Kidney (tissue), 14 donors: ENCODE results near the gene PNPLA5. TPM values are rescaled to one million over a fixed set of nuclear protein-coding genes. Genes with fewer than 3 reads are reported as not detected.

Source experiments
- DNase-seq, 5 donors: peaks; one replicate each; pipeline ENCODE4 v3.0.0-alpha.2; 2013 to 2020
- FAIRE-seq: peaks from 2 replicates; lab custom pipeline; 2012; peaks lifted over from hg19 to GRCh38; lab: Jason Lieb, UNC
- H3K27ac ChIP-seq, 2 donors: one replicate each; pipeline ENCODE4 v1.7.0; 2013; ENCODE audit warnings: low read depth in 2 of 2, low read length in 2 of 2, inconsistent platforms in 1 of 2
- H3K27me3 ChIP-seq: one replicate; pipeline ENCODE4 v1.7.1; 2013; ENCODE audit warnings: low read length, inconsistent platforms; ENCODE audit not compliant: control insufficient read depth, insufficient read depth
- H3K36me3 ChIP-seq, 3 donors: one replicate each; pipeline versions ENCODE4 v1.7.0 to v1.7.1; 2013; ENCODE audit warnings: low read length in 3 of 3, control low read depth in 1 of 3, inconsistent platforms in 1 of 3; ENCODE audit not compliant: insufficient read depth in 3 of 3, control insufficient read depth in 2 of 3
- H3K4me1 ChIP-seq, 3 donors: one replicate each; pipeline versions ENCODE4 v1.7.0 to v1.7.1; 2013; ENCODE audit warnings: low read length in 3 of 3, inconsistent platforms in 1 of 3, low read depth in 1 of 3; ENCODE audit not compliant: control insufficient read depth in 2 of 3, insufficient read depth in 2 of 3
- H3K4me3 ChIP-seq, 3 donors: one replicate each; pipeline versions ENCODE4 v1.7.0 to v1.8.1; 2013; ENCODE audit warnings: low read length in 3 of 3, control low read depth in 1 of 3, inconsistent platforms in 1 of 3
- H3K9ac ChIP-seq, 3 donors: one replicate each; pipeline versions ENCODE4 v1.7.0 to v1.7.1; 2013; ENCODE audit warnings: low read length in 3 of 3, control low read depth in 1 of 3, inconsistent platforms in 1 of 3
- H3K9me3 ChIP-seq, 3 donors: one replicate each; pipeline versions ENCODE4 v1.7.0 to v1.7.1; 2013; ENCODE audit warnings: low read length in 3 of 3, control low read depth in 1 of 3, inconsistent platforms in 1 of 3; ENCODE audit not compliant: control insufficient read depth in 2 of 3, insufficient read depth in 1 of 3
- intact Hi-C: fragments of 100-400 bp; cut with DNase I; formaldehyde crosslinking; loops from one replicate; pipeline ENCODE4 v1.11.1; 2022
- polyA plus RNA-seq: library from polyadenylated mRNA; stranded (reverse); fragments of 350-450 nt; fragmentation: Illumina TruSeq; extraction: RNeasy Lipid Tissue Mini Kit (QIAGEN cat#74804); gene quantifications from one replicate; pipeline ENCODE4 v1.2.3, GENCODE V29; 2014; ENCODE audit warnings: low read depth, low replicate concordance; ENCODE audit not compliant: insufficient read depth
- total RNA-seq: library from RNA; stranded (reverse); fragmentation: NEBNext Ultra II Directional; extraction: Animal tissue kit (Norgen Biotek cat#: 25700); gene quantifications from one replicate; pipeline ENCODE4 v1.2.1, GENCODE V29; 2021
- TF ChIP-seq, protein P1 (sequence below): IDR thresholded peaks from 3 replicates; pipeline ENCODE4 v1.5.1; 2012; ENCODE audit warnings: mild to moderate bottlenecking, moderate library complexity, borderline replicate concordance; ENCODE audit not compliant: insufficient read depth; ENCODE audit errors: extremely low read depth
- donor health status: control.
- donor health status: control.
- donor health status: control.
- donor health status: control.
- donor health status: control.
- donor health status: DM: yes; HTN: yes; CAD: no.
- donor health status: Normal renal cell carcinoma (clear cell type).

PNPLA5 gene
- total and polyA plus RNA-seq, 2 donors from 2014 or later = not detected

DNA sequence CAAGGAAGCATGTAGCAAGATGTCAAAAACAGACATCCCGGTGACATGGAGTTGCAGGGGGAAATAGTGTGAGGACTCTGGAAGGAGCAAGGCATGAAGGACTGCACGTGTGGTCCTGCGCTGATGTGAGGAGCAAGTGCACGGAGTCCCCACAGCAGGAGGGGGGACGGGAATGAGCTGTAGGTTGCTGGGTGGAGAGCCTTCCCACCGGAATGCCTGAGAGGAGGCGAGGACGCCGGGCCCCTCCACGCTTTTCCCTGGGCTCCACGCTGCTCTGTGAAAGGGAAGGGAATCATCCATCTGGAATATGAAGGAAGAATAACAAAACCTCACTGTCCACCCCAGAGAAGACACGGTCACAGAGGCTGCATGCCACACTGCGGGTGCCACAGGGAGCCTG, 56.1 kb downstream of the PNPLA5 start:
- no peaks in the 10 kb centered on the region for H3K36me3 ChIP-seq
- FAIRE-seq = no peak
- H3K27me3 ChIP-seq = no peaks in the 10 kb centered on the region
- no peak overlapping the region for H3K27ac ChIP-seq
- no peak for DNase-seq
- TF ChIP-seq, protein P1, sequence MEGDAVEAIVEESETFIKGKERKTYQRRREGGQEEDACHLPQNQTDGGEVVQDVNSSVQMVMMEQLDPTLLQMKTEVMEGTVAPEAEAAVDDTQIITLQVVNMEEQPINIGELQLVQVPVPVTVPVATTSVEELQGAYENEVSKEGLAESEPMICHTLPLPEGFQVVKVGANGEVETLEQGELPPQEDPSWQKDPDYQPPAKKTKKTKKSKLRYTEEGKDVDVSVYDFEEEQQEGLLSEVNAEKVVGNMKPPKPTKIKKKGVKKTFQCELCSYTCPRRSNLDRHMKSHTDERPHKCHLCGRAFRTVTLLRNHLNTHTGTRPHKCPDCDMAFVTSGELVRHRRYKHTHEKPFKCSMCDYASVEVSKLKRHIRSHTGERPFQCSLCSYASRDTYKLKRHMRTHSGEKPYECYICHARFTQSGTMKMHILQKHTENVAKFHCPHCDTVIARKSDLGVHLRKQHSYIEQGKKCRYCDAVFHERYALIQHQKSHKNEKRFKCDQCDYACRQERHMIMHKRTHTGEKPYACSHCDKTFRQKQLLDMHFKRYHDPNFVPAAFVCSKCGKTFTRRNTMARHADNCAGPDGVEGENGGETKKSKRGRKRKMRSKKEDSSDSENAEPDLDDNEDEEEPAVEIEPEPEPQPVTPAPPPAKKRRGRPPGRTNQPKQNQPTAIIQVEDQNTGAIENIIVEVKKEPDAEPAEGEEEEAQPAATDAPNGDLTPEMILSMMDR = no peak
- H3K4me1 ChIP-seq = no peaks in the 10 kb centered on the region
- H3K9ac ChIP-seq = no peak overlapping the region
- H3K9me3 ChIP-seq = no peaks in the 10 kb centered on the region
- intact Hi-C loops = no loop called here
- H3K4me3 ChIP-seq = no peak overlapping the region

DNA sequence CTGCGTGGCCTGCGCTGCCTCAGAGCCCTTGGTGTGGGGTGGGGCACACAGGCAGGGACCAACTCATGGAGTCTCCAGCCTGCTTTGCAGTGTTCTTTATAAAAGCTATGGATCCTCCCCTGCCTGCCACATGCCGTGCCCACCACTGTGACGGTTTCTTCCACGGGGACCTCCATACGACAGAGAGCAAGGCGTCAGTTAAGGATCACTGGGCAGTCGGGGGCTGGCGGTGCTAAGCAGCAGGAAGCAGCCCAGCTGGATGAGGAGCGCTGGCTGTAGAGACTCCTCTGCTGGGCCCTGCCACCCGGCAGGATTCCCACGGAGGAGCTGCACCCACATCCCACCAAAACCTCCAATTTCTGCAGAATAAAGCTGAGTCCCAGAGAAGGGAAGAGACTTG, 56.6 kb downstream of the PNPLA5 start:
- FAIRE-seq (no peak), DNase-seq (peak in 4 of 5 donors; percentile 35 to 70 (median 64))
- Histone ChIP-seq H3K4me3 (no peak overlapping the region), H3K27me3 (no peaks in the 10 kb centered on the region), H3K27ac (no peak overlapping the region), H3K4me1 (no peaks in the 10 kb centered on the region), H3K36me3 (no peaks in the 10 kb centered on the region), H3K9ac (no peak overlapping the region), H3K9me3 (no peaks in the 10 kb centered on the region)
- TF ChIP-seq, protein P1 = no peak
- intact Hi-C loops = no loop called here

DNA sequence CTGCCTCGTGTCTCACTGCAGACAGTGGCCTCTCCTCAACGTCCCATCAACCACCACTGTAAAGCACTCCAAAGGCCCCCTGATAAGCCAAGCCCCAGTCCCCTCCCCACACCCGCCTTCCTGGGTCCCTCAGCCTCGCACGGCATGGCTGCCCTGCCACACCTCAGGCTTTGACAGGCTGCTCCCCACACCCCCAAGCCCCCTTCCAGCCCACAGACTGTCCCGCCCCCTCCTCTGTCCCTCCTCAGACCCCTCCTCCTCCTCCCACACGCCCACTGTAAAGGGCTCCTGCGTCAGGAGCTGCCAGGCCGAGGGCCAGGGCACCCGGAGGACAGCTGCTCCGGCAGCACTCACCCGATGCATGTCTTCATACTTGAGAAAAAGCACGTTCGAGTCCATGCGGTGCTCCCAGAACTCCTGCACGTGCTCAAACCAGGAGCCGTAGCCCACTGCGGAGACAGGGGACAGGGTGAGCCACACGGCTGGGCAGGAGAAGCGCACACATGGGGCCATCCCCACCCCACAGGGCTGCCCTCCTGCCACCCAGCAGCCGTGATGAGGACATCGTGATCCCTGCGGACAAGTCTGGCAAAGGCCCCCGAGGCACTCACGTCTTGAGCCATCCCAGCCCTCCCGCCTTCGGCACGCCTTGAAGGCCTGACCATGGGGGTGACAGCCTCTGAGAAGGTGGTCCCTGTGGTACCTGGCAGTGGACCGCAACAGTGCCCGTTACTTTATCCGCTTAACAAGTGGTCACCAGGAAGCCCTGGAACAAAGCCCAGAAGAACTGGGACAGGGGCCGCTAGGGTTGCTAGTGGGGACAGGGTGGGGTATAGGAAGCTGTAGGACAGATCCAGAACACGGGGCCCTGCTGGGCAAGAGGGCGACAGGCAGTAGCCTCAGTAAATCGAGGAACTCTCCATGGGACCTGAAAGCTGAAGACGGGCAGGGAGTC, 58.2 kb downstream of the PNPLA5 start:
- Histone ChIP-seq H3K27ac (no peak overlapping the region), H3K4me1 (no peaks in the 10 kb centered on the region), H3K9me3 (no peaks in the 10 kb centered on the region), H3K36me3 (no peaks in the 10 kb centered on the region), H3K9ac (no peak overlapping the region), H3K4me3 (no peak overlapping the region), H3K27me3 (no peaks in the 10 kb centered on the region)
- TF ChIP-seq, protein P1 = no peak
- intact Hi-C loops = no loop called here
- FAIRE-seq (no peak), DNase-seq (peak in 1 of 5 donors; percentile 47)
